Placental pericyte (primary cell): ENCODE results near the gene TRIP10. TPM values are rescaled to one million over a fixed set of nuclear protein-coding genes. Genes with fewer than 3 reads are reported as not detected.

Experiments used
- total RNA-seq: library from RNA; depleted of rRNA; stranded (reverse); fragments of >200 nt; gene quantifications from 2 replicates; pipeline ENCODE4 v1.2.3, GENCODE V29; 2012

The TRIP10 gene, protein sequence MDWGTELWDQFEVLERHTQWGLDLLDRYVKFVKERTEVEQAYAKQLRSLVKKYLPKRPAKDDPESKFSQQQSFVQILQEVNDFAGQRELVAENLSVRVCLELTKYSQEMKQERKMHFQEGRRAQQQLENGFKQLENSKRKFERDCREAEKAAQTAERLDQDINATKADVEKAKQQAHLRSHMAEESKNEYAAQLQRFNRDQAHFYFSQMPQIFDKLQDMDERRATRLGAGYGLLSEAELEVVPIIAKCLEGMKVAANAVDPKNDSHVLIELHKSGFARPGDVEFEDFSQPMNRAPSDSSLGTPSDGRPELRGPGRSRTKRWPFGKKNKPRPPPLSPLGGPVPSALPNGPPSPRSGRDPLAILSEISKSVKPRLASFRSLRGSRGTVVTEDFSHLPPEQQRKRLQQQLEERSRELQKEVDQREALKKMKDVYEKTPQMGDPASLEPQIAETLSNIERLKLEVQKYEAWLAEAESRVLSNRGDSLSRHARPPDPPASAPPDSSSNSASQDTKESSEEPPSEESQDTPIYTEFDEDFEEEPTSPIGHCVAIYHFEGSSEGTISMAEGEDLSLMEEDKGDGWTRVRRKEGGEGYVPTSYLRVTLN
- total RNA-seq = 54.1 and 54.8 TPM in 2 replicates

DNA sequence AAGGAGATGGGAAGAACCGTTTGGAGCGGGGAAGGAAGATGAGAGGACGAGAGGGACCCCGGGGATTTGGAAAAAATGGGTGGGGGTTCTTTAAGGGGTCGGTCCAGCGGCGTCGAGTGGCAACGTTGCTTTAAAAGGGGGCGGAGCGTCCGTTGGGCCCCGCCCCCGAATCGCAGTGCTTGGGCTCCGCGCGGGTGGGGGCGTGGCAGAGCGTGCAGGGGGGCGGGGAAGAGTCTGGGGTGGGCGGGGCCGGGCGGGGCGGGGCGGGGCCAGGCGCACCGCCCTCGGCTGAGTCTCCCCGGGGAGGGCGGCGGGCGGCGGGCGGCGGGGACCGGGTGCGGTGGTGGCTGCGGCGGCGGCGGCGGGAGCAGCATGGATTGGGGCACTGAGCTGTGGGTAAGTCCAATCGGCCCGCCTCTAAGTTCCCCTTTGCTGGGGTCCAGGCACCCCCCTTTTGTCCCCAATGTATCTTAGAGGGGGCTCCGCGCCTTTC is at the start of gene TRIP10:
TRIP10 (plus strand) TSS at position 291 of the 493 bp plus-strand sequence; CDS start at position 373, 82 bp downstream.

DNA sequence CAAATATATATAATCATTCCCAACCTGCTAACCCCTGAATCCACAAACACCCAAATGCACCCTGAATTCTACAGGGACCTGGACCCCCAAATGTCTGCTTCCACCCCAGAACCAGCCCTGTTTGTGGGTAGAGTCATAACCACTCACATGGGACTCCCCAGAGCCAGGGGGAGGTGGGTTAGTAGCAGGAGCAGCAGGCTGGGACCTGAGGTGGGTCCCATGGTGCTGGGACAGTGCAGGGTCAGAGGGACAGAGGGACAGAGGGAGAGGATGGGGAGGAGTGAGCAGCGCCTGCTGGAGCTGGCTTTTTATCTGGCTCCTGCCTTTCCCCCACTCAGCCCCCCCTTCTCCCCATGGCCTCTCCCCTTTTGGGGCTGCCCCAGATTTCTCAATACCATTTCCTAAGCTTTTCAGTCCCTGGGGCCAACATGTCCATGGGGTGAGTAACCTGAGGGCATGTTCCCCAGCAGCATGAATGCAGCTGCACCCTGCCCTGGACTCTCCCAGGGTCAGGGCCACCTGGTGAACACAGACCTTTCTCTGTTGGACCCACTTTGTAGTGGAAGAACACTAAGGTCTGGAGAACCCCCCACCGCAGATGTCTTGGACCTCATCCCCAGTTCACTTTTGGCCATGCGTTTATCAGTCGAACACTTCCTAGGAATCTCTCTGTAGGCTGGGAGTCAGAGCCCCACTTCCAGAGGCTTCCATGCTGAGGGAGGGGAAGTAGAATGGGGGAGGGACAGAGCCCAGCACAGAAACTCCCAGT is 18.9 kb upstream of the TRIP10 start, which contains the start of gene C3:
C3 (minus strand) TSS at position 282 of the 769 bp plus-strand sequence; CDS start at position 221, 61 bp downstream.

DNA sequence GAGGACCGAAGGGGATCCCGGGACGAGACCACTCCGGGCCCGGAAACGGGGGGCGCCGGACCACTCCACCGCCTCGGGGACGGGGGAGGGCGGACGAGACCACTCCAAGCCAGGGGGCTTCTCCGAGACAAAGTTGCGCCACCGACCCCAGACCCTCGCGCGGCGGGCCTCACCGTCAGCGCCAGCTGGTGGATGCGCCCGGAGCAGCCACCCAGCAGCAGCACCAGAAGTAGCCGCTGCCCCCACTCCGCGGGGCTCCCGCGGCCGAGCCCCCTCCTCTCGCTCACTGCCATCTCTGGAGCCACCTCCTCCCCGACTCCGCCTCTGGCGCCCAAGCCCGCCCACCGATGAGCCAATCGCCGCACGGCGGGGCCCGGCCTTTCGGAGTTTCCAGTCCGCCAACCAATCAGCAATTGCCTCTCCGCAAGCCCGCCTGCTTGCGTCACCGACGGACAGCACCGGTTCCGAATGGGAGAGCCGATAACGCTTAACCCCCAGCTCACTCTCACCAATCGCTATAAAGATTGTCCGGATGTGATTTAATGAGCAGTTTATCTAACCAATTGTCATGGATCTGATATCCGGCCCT is 2.1 kb upstream of the TRIP10 start, which contains the start of gene GPR108:
GPR108 (minus strand) TSS at position 297 of the 589 bp plus-strand sequence; CDS start at position 293, 4 bp downstream.

DNA sequence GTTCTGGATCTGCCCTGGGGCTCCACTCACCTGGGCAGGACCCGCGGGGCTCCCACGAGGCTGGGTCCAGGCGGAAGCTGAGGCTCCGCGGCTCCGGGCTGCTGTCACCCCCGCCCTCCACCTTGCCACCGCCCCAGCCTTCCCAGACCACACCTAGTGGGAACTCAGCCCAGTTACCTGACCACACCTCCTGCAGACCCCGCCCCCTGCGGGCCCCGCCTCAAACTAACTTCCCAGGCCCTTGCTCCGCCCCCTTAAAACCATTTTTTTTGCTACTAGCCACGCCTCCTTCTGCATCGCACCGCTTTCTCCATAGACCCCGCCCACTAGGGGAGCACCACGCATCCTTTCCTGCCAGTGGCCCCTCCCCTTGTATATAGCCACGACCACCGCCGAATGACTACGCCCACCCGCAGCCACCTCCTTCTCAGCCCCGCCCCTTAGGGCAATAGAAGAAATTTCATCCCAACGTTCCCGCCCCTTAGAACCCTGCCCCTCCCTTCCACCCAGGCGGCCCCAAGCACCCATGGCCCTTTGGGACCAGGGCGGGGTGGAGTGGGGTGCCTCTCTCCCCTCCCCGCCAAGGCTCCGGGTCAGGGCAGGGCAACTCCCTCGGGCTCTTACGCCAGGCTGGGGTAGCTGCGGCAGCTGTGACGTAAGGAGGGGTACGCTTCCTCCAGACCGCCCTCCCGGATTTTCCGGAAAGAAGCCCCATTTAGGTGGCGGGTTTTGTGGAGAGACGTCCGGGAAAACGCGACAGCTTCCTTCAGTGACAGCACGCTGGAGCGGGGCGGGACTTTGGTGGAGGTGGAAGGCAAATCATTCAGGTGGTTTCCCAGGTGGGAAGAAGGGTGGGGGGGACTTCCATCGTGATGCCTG is 28.1 kb downstream of the TRIP10 start, which contains the start of gene SH2D3A:
SH2D3A (minus strand) TSS at position 79 of the 879 bp plus-strand sequence. CDS start 3,687 bp downstream, outside the sequence.

DNA sequence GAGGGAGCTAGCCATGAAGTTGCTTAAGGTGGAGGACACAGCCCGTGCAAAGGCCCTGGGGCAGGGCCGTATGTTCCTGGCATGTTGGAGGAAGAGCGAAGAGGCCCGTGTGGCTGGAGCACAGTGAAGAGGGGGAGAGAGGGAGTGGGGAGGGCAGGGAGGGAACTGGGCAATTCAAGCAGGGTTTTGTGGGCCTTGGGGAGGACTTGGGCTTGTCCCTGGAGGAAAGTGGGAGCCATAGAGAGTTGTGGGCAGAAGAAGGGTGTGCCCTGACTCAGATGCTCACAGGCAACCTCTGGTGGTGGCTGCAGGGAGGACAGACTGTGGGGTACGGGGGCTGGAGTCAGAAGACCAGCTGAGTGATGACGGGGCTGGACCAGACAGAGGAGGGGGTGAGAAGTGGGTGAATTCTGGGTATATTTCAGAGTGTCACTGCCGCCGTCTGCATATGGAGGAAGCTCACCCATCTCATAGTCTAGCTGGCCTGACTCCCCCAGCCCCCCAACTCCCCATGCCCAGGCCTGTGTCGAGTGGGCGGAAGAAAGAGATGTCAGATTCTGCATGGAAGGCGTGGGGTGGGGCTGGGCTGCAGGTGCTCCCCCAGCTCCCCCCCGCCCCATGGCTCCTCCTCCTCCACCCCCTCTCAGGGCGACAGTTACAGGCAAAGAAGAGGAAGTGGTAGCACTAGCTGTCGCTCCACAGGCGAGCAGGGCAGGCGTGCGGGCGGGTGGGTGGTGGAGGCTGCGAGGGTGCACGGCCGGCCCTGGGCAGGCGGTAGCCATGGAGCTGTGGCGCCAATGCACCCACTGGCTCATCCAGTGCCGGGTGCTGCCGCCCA is 32.8 kb downstream of the TRIP10 start, which contains the start of gene VAV1:
VAV1 (plus strand) TSS at position 681 of the 838 bp plus-strand sequence; CDS start at position 781, 100 bp downstream.

Other genes starting within 250 kb of the TRIP10 start
- gene TUBB4A, start 237.4 kb upstream of the TRIP10 start, total RNA-seq = not detected in 2 replicates
- gene TNFSF9, start 208.7 kb upstream of the TRIP10 start, total RNA-seq = 0.29 TPM in 1 of 2 replicates, not detected in the other
- 0.29 TPM in 1 of 2 replicates, not detected in the other for gene CD70, start 148.5 kb upstream of the TRIP10 start, total RNA-seq
- gene TNFSF14, start 69.5 kb upstream of the TRIP10 start, total RNA-seq = 0.14 and 0.22 TPM in 2 replicates
- 33.9 and 203 TPM in 2 replicates for gene C3, start 19.0 kb upstream of the TRIP10 start, total RNA-seq
- gene GPR108, start 2.1 kb upstream of the TRIP10 start, total RNA-seq = 41.5 and 79.7 TPM in 2 replicates
- gene SH2D3A, start 27.8 kb downstream of the TRIP10 start, total RNA-seq = 0.29 TPM in 1 of 2 replicates, not detected in the other
- not detected in 2 replicates for gene VAV1, start 33.0 kb downstream of the TRIP10 start, total RNA-seq
- 0.22 TPM in 1 of 2 replicates, not detected in the other for gene ADGRE1, start 147.9 kb downstream of the TRIP10 start, total RNA-seq